H9 (cell line): ENCODE measurements around the gene OPHN1. TPM values are rescaled to one million over a fixed set of nuclear protein-coding genes. Genes with fewer than 3 reads are reported as not detected.

Experiments used
- DNase-seq: peaks from one replicate; pipeline ENCODE4 v3.0.0-alpha.2; 2017
- H2AFZ ChIP-seq: one replicate; pipeline ENCODE4 v1.6.1; 2013; ENCODE audit warnings: mild to moderate bottlenecking, low read length, control low read depth, moderate library complexity
- H2AK5ac ChIP-seq: 2 replicates; pipeline ENCODE4 v1.6.1; 2013; ENCODE audit warnings: low read length, control low read depth, mixed read lengths; ENCODE audit not compliant: insufficient read length
- H2BK120ac ChIP-seq: one replicate; pipeline ENCODE4 v1.6.1; 2013; ENCODE audit warnings: low read depth, mild to moderate bottlenecking, low read length, control low read depth, inconsistent platforms; ENCODE audit not compliant: poor library complexity, severe bottlenecking
- H2BK12ac ChIP-seq: 2 replicates; pipeline ENCODE4 v1.6.1; 2013; ENCODE audit warnings: low read length, control low read depth, mixed read lengths, low read depth; ENCODE audit not compliant: insufficient read length
- H2BK15ac ChIP-seq: 2 replicates; pipeline ENCODE4 v1.6.1; 2013; ENCODE audit warnings: low read depth, low read length, control low read depth
- H2BK20ac ChIP-seq: one replicate; pipeline ENCODE4 v1.6.1; 2013; ENCODE audit warnings: low read depth, mild to moderate bottlenecking, low read length, control low read depth, inconsistent platforms; ENCODE audit not compliant: poor library complexity, severe bottlenecking
- H2BK5ac ChIP-seq: 2 replicates; pipeline ENCODE4 v1.6.1; 2013; ENCODE audit warnings: low read length, control low read depth, mixed read lengths; ENCODE audit not compliant: insufficient read length
- H3K14ac ChIP-seq: 2 replicates; pipeline ENCODE4 v1.6.1; 2013; ENCODE audit warnings: low read length, control low read depth; ENCODE audit not compliant: insufficient read depth
- H3K18ac ChIP-seq: 2 replicates; pipeline ENCODE4 v1.6.1; 2013; ENCODE audit warnings: low read depth, mild to moderate bottlenecking, mixed read lengths, low read length, control low read depth; ENCODE audit not compliant: insufficient read length
- H3K23ac ChIP-seq: 2 replicates; pipeline ENCODE4 v1.6.1; 2013; ENCODE audit warnings: low read length, control low read depth, mixed read lengths, low read depth; ENCODE audit not compliant: insufficient read length
- H3K23me2 ChIP-seq: 2 replicates; pipeline ENCODE4 v1.6.1; 2013; ENCODE audit warnings: low read depth, mild to moderate bottlenecking, mixed read lengths, low read length, control low read depth; ENCODE audit not compliant: insufficient read length, poor library complexity, severe bottlenecking
- H3K27ac ChIP-seq: 2 replicates; pipeline ENCODE4 v1.5.1; 2013; ENCODE audit warnings: low read length, control low read depth, mixed read lengths, low read depth; ENCODE audit not compliant: insufficient read length
- H3K27me3 ChIP-seq: 2 replicates; pipeline ENCODE4 v1.6.1; 2013; ENCODE audit warnings: low read length, control low read depth, inconsistent platforms; ENCODE audit not compliant: insufficient read depth
- H3K4ac ChIP-seq: 2 replicates; pipeline ENCODE4 v1.6.1; 2013; ENCODE audit warnings: low read depth, mild to moderate bottlenecking, control low read depth, inconsistent platforms, low read length, moderate library complexity
- H3K4me1 ChIP-seq: 2 replicates; pipeline ENCODE4 v1.6.1; 2013; ENCODE audit warnings: low read length, control low read depth, inconsistent platforms; ENCODE audit not compliant: insufficient read depth
- H3K4me2 ChIP-seq: 2 replicates; pipeline ENCODE4 v1.6.1; 2013; ENCODE audit warnings: low read length, control low read depth, mixed read lengths; ENCODE audit not compliant: insufficient read length, insufficient read depth
- H3K56ac ChIP-seq: 2 replicates; pipeline ENCODE4 v1.6.1; 2013; ENCODE audit warnings: low read depth, mild to moderate bottlenecking, mixed read lengths, low read length, control low read depth; ENCODE audit not compliant: insufficient read length
- H3K79me1 ChIP-seq: 2 replicates; pipeline ENCODE4 v1.6.1; 2013; ENCODE audit warnings: low read depth, mild to moderate bottlenecking, moderate library complexity, low read length, control low read depth, inconsistent platforms; ENCODE audit not compliant: insufficient read depth, poor library complexity, severe bottlenecking
- H3K79me2 ChIP-seq: 2 replicates; pipeline ENCODE4 v1.6.1; 2013; ENCODE audit warnings: low read length, control low read depth, inconsistent platforms; ENCODE audit not compliant: insufficient read depth
- H3K9ac ChIP-seq: 2 replicates; pipeline ENCODE4 v1.6.1; 2013; ENCODE audit warnings: low read length, control low read depth, mixed read lengths; ENCODE audit not compliant: insufficient read length; ENCODE audit errors: extremely low read depth
- H3K9me3 ChIP-seq: one replicate; pipeline ENCODE4 v1.6.1; 2013; ENCODE audit warnings: low read depth, low read length, inconsistent platforms; ENCODE audit not compliant: control insufficient read depth
- H3T11ph ChIP-seq: one replicate; pipeline ENCODE4 v1.6.1; 2013; ENCODE audit warnings: mild to moderate bottlenecking, low read length, control low read depth, inconsistent platforms
- H4K20me1 ChIP-seq: one replicate; pipeline ENCODE4 v1.6.1; 2013; ENCODE audit not compliant: control insufficient read depth, insufficient read length, insufficient read depth
- H4K5ac ChIP-seq: 2 replicates; pipeline ENCODE4 v1.6.1; 2013; ENCODE audit warnings: low read depth, mild to moderate bottlenecking, mixed read lengths, low read length, control low read depth; ENCODE audit not compliant: insufficient read length
- H4K8ac ChIP-seq: replicated peaks from 2 replicates; pipeline ENCODE4 v1.6.1; 2013; ENCODE audit warnings: low read length, control low read depth, mixed read lengths, low read depth; ENCODE audit not compliant: insufficient read length
- H4K91ac ChIP-seq: 2 replicates; pipeline ENCODE4 v1.6.1; 2013; ENCODE audit warnings: low read depth, mild to moderate bottlenecking, moderate library complexity, mixed read lengths, low read length, control low read depth; ENCODE audit not compliant: insufficient read length
- H3K27ac Mint-ChIP-seq, 3 experiments: 2 replicates in 2 of 3; 3 replicates in 1 of 3; pipeline ENCODE4 v1.8.0; 2020 to 2021; ENCODE audit warnings: mixed read lengths in 3 of 3, mild to moderate bottlenecking in 1 of 3, moderate library complexity in 1 of 3
- H3K27me3 Mint-ChIP-seq: 2 replicates; pipeline ENCODE4 v1.8.0; 2021; ENCODE audit warnings: low read depth, mild to moderate bottlenecking, moderate library complexity, mixed read lengths
- H3K36me3 Mint-ChIP-seq, 3 experiments: 2 replicates in 2 of 3; 3 replicates in 1 of 3; pipeline ENCODE4 v1.8.0; 2020 to 2021; ENCODE audit warnings: low read depth in 3 of 3, mixed read lengths in 3 of 3; ENCODE audit not compliant: insufficient read depth in 1 of 3
- H3K4me1 Mint-ChIP-seq, 2 experiments: 2 replicates each; pipeline ENCODE4 v1.8.0; 2020; ENCODE audit warnings: mixed read lengths in 2 of 2
- H3K4me3 Mint-ChIP-seq, 2 experiments: 2 replicates in 1 of 2; 3 replicates in 1 of 2; pipeline ENCODE4 v1.8.0; 2020 to 2021; ENCODE audit warnings: mild to moderate bottlenecking in 2 of 2, mixed read lengths in 2 of 2, moderate library complexity in 1 of 2
- H3K9me3 Mint-ChIP-seq, 2 experiments: 2 replicates in 1 of 2; 3 replicates in 1 of 2; pipeline ENCODE4 v1.8.0; 2020; ENCODE audit warnings: mild to moderate bottlenecking in 2 of 2, mixed read lengths in 2 of 2, moderate library complexity in 1 of 2
- CTCF ChIP-seq: fragments of 200-600 bp; sonication (generic); conservative IDR thresholded peaks from 3 replicates; pipeline ENCODE4 v1.8.0; 2021; ENCODE audit warnings: antibody characterized with exemption, mild to moderate bottlenecking
- WGBS: extraction: QIAGEN DNeasy Blood & Tissue Kit; methylation state at CpG from one replicate; pipeline ENCODE4 v1.1.7; 2013; ENCODE audit warnings: missing lambda C conversion rate, low lambda C conversion rate, mixed read lengths; ENCODE audit not compliant: insufficient read length; ENCODE audit errors: extremely low coverage; 5-methylcytosine and 5-hydroxymethylcytosine counted together
- total RNA-seq: library from RNA; stranded (reverse); gene quantifications from 2 replicates; pipeline ENCODE4 v1.2.1, GENCODE V29; 2021

Gene OPHN1
- total RNA-seq, 1 experiment from 2014 or later = 1.5 TPM

GRCh38 chrX:68049466-68049865, 383.8 kb downstream of the OPHN1 start:
- Histone ChIP-seq H3T11ph (no peak overlapping the region), H4K91ac (no peak overlapping the region), H2BK120ac (no peak overlapping the region), H4K5ac (no peak overlapping the region), H3K23me2 (no peaks in the 10 kb centered on the region), H3K4me1 (no peaks in the 10 kb centered on the region; the same call in 1 of the 2 replicates), H3K56ac (no peak overlapping the region), H3K4me2 (no peak overlapping the region), H3K79me1 (no peaks in the 10 kb centered on the region), H4K8ac (no peak overlapping the region), H4K20me1 (no peaks in the 10 kb centered on the region), H3K4ac (no peak overlapping the region), H3K23ac (no peak overlapping the region), H3K27me3 (no peaks in the 10 kb centered on the region), H2BK5ac (no peak overlapping the region), H2AK5ac (no peak overlapping the region), H3K79me2 (no peaks in the 10 kb centered on the region), H3K9me3 (peaks cover 39% of the 10 kb centered on the region), H3K9ac (no peak overlapping the region), H3K18ac (no peak overlapping the region), H2AFZ (no peak overlapping the region), H2BK15ac (no peak overlapping the region), H3K27ac (no peak overlapping the region), H2BK12ac (no peak overlapping the region), H2BK20ac (no peak overlapping the region), H3K14ac (no peak overlapping the region)
- DNase-seq = no peak
- Mint-ChIP-seq H3K9me3 (peaks cover 62 to 70% of the 10 kb centered on the region in 2 experiments), H3K36me3 (peaks cover 2 to 6% (median 6%) of the 10 kb centered on the region in 3 experiments; a peak in 5 of 7 replicates), H3K27me3 (no peaks in the 10 kb centered on the region; the same call in 1 of the 2 replicates), H3K4me1 (no peaks in the 10 kb centered on the region; a peak in 1 of 4 replicates), H3K27ac (no peak overlapping the region), H3K4me3 (no peak overlapping the region)
- no CpG with 5 or more reads among the region's 3 CpGs for WGBS
- no peak for TF ChIP-seq CTCF
